NCI-H2227 treated with DMSO at 0.1 percent for 48 hours (cell line): ENCODE measurements around the gene CACNG3.
"Not testable (repeated sequence)": the region's sequence is repeated elsewhere in the genome, so short reads cannot be mapped to it uniquely, and the experiment has no call there.

Experiments
- DNase-seq: peaks from one replicate; lab custom pipeline; 2025; lab: John Stamatoyannopoulos, UW

The CACNG3 gene

GRCh38 chr16:24255456-24256371 lies at the start of gene CACNG3:
Gene CACNG3 (plus strand): TSS chr16:24256335. CDS start chr16:24256755, 420 bp downstream.
- DNase-seq = no peak

- DNase-seq = no peak
Measured at GRCh38 chr16:24206926-24207325, 49.2 kb upstream of the CACNG3 start.

DNA sequence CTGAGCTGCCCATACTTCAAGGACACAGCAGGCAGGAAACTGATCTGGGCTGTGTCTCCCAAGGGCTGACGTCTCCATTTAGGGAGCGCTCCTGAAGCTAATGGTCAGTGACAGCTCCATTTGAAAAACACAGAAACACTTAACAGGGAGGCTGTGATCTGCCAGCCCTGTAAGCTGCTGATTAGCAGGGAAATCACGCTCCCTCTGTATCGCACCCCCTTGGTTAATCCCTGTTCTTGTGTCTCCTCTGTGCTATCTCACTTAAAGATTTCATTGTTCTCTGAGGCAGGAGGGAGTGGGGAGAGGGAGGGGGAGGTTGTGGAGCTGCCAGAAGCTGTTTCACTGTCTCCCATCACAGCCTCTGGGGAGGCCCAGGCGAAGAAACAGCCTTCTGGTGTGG lies 47.4 kb upstream of the CACNG3 start:
- DNase-seq = no peak

DNA sequence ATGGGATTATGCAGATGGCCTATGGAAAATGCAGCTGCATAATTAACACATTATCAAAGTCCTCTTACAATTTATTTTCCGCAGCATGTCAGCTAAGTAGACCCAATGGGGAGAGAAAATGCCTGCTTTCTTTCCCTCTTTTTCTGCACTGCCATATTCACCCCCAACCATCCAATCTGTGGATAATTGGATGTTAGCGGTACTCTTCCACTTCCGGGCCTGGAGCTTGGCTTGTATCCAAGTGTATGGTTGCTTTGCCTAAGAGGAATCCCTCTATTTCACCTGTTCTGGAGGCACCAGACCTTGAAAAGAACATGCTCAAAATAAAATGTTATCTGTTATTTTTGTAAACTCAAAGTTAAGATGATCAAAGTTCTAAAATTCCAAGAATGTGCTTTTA lies 41.1 kb upstream of the CACNG3 start:
- no peak for DNase-seq

DNA sequence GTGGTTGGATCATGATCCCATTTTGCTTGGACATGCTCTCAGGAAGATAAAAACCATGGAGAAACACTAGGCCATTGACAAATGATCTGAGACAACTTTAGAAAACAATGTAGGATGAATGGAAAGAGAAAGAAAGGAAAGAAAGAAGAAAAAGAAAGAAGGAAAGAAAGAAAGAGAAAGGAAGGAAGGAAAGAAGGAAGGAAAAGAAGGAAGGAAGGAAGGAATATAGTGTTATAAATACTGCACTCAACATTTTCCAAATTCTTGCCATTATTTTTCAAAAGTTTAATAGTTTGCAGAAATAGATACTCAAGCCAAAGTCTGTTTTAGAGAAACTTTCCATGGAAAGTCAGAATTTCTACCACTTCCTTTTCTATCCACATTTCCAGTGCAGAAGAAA lies 39.2 kb upstream of the CACNG3 start:
- no peak for DNase-seq

DNA sequence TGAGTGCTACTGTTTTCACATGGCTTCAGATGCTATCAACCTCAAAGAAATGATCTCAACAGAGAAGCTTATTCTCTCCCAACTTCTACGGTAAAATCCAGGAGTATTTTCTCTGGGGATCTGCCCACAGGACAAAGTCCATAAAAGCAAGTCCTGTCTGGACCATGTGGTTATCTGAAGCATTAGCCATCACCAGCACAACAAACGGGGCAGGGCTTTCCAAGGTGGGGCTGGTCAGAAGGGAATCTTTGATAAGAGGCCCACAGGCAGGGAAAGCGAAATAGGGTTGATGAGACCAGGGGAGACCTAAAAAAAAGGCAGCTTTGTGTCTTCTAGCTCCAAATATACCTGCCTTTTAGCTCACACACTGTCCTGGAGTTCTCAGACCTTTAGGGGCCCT lies 38.7 kb upstream of the CACNG3 start:
- DNase-seq = no peak

DNA sequence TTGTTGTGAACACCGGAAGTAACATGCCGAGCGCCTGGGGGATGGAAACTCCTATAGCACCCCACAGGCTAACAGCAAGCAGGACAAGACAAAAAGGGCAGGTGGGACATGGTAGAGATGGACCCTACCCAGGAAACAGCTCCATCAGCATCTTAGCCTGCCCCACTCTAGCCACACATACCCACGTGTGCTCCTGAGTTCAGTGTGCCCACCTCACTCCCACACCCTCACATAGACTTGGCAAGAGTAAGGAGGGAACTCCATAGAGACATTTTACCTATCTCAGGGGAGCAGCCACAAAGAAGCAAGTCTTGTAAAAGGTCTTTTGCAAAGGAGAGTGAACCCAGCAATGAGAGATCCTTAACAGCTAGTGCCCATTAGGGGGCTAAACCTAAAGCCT lies 37.8 kb upstream of the CACNG3 start:
- DNase-seq = no peak

DNA sequence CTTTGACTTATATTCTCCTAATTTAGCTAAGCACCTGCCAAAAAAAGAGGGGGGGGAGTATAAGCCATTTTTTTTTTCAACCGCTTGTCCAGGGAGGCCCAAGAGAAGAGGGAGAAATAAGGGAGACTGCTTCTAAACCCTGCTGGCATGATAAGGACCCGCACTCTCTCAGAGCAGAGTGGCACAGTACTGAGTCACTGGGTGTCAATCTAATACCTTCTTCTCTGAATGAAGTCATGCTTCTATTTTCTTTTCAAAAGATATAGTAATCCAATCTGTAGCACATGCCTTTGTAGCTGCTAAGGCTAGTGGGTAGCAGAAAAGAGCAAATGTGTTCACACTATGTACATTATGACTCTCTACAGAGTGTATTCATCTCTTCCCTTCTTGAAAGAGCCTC lies 34.9 kb upstream of the CACNG3 start:
- DNase-seq = no peak

DNA sequence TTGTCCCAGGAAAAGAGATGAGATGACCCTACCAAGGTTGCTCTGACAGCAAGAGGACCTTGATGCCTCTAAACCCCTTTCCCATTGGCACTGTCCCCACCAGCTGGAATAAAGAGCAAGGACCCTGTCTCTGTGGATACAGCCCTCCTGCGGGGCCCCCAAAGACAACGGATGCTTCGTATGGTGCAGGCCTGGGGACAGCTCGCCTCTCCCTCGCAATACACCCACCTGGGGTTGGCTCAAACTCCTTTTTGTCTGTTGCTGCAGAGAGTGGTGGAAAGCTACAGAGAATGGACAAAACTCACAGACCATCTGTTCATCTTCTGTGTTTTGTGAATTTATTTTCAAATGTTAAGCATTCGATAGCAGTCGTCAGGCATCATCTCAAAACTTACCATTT lies 27.6 kb upstream of the CACNG3 start:
- no peak for DNase-seq

- DNase-seq = no peak
Measured at GRCh38 chr16:24232936-24233335, 23.2 kb upstream of the CACNG3 start.

- DNase-seq = no peak
Measured at GRCh38 chr16:24234737-24235136, 21.4 kb upstream of the CACNG3 start.

DNA sequence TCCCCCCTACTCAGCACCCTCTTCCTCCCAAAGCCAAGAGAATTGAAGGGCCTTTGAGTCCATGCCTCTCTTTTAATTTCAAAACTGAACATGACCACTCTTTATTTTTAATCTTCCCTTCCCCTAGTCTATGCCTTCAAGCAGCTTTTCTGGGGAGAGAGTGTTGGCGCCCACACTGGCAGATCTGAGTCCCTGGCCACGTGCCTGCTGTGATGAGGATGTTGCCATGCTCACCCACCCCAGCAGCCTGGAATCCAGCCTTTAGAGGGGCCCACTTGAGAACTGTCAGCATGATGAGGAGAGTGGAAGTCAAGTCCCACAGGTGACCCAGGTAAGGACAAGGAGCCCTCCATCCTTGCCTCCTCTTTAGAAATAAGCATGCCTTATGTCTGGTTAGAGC lies 20.3 kb upstream of the CACNG3 start:
- DNase-seq = no peak

GRCh38 chr16:24238846-24239245 lies 17.3 kb upstream of the CACNG3 start:
- not testable (repeated sequence) for DNase-seq

- DNase-seq = no peak
Measured at GRCh38 chr16:24246911-24247607, 9.1 kb upstream of the CACNG3 start.

GRCh38 chr16:24253192-24253591 lies 2.9 kb upstream of the CACNG3 start:
- peak; percentile 50 for DNase-seq

- DNase-seq = no peak
Measured at GRCh38 chr16:24257958-24258357, 1.8 kb downstream of the CACNG3 start.

DNA sequence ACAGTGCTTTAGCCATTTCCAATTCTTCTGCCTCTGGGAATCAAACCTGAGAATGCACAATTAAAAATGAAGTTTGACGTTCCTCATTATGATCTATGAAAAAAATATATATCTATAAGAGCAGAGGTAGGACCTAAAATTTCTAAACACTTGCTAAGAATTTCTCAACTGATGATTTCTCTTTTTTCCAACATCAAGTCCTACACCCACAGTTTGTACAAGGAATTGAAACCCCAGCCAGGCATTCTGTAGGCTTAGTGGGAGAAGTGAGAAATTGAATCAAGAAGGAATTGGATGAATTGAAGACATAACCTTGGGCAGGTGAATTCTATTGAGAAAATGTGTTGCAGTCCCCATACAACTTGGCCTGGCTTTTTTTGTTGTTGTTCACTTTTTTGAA lies 2.7 kb downstream of the CACNG3 start:
- no peak for DNase-seq

GRCh38 chr16:24262816-24263215 lies 6.7 kb downstream of the CACNG3 start:
- DNase-seq = no peak

GRCh38 chr16:24270721-24271442 lies 14.7 kb downstream of the CACNG3 start:
- no peak for DNase-seq

- no peak for DNase-seq
Measured at GRCh38 chr16:24272379-24272778, 16.2 kb downstream of the CACNG3 start.

DNA sequence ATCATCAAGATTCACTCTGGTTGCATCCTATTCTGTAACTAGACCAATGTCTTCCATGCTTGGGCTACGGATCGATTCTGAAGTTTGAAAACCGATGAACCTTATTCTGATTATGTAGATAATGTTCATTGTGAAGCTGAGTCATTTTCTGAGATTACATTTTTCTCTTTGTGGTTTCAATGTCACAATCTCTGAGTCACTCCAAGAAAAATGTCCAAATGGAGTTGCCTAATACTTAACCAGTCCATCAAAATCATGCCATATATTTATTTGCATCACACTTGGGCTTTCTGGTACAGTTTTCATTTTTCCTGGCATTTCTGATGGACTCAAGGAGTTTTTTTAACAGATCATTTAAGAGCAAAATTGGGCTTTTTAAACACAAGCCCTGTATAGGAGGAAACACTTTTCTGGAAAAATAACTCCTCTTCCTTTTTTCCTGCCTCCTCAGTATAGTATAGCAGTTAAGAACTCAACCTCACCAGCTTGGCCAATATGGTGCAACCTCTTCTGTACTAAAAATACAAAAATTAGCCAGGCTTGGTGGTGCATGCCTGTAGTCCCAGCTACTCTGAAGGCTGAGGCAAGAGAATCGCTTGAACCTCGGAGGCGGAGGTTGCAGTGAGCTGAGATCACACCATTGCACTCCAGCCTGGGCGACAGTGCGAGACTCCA lies 17.5 kb downstream of the CACNG3 start:
- DNase-seq = no peak

- no peak for DNase-seq
Measured at GRCh38 chr16:24275413-24275812, 19.3 kb downstream of the CACNG3 start.
